Lower lobe of right lung (tissue), 2 donors: ENCODE results near the gene DLGAP1. TPM values are rescaled to one million over a fixed set of nuclear protein-coding genes. Genes with fewer than 3 reads are reported as not detected.

Source experiments
- ATAC-seq, 2 donors: fragments of 200-7000 bp; cut with Tn5 transposase; one replicate each; pipeline ENCODE4 v1.9.1; 2020 to 2022; ENCODE audit warnings: mild to moderate bottlenecking in 2 of 2, moderate library complexity in 2 of 2
- DNase-seq: peaks from one replicate; pipeline ENCODE4 v3.0.0-alpha.2; 2020
- H3K27ac ChIP-seq: fragments of 200-600 bp; one replicate; pipeline ENCODE4 v1.8.0; 2022
- H3K27me3 ChIP-seq: fragments of 200-600 bp; one replicate; pipeline ENCODE4 v1.8.0; 2022; ENCODE audit warnings: low read depth
- H3K36me3 ChIP-seq: fragments of 200-600 bp; one replicate; pipeline ENCODE4 v1.8.0; 2022; ENCODE audit warnings: mild to moderate bottlenecking
- H3K4me1 ChIP-seq: fragments of 200-600 bp; one replicate; pipeline ENCODE4 v1.8.0; 2022
- H3K4me3 ChIP-seq: fragments of 200-600 bp; one replicate; pipeline ENCODE4 v1.8.0; 2022; ENCODE audit warnings: mild to moderate bottlenecking
- H3K9me3 ChIP-seq: fragments of 200-600 bp; one replicate; pipeline ENCODE4 v1.8.0; 2022
- intact Hi-C: fragments of 100-400 bp; cut with DNase I; formaldehyde crosslinking; loops from one replicate; pipeline ENCODE4 v1.11.0; 2022
- total RNA-seq: library from RNA; stranded (reverse); fragmentation: NEBNext Ultra II Directional; extraction: Animal tissue kit (Norgen Biotek cat#: 25700); gene quantifications from one replicate; pipeline ENCODE4 v1.2.1, GENCODE V29; 2021
- TF ChIP-seq, protein P1 (sequence below): fragments of 200-600 bp; IDR thresholded peaks from one replicate; pipeline ENCODE4 v1.8.0; 2022; ENCODE audit warnings: antibody characterized with exemption, mild to moderate bottlenecking
- donor health status: DM: no; HTN: yes; CAD: no; lungs with severe emphysema.

The DLGAP1 gene
- total RNA-seq, 1 donor from 2014 or later, result 3.8 TPM

- no peak overlapping the region for H3K4me3 ChIP-seq
- no peak for DNase-seq
- ATAC-seq, result no peak
- no peaks in the 10 kb centered on the region for H3K4me1 ChIP-seq
- H3K27ac ChIP-seq, result no peak overlapping the region
- intact Hi-C loops, result no loop called here
- no peaks in the 10 kb centered on the region for H3K36me3 ChIP-seq
- no peaks in the 10 kb centered on the region for H3K27me3 ChIP-seq
- TF ChIP-seq, protein P1, sequence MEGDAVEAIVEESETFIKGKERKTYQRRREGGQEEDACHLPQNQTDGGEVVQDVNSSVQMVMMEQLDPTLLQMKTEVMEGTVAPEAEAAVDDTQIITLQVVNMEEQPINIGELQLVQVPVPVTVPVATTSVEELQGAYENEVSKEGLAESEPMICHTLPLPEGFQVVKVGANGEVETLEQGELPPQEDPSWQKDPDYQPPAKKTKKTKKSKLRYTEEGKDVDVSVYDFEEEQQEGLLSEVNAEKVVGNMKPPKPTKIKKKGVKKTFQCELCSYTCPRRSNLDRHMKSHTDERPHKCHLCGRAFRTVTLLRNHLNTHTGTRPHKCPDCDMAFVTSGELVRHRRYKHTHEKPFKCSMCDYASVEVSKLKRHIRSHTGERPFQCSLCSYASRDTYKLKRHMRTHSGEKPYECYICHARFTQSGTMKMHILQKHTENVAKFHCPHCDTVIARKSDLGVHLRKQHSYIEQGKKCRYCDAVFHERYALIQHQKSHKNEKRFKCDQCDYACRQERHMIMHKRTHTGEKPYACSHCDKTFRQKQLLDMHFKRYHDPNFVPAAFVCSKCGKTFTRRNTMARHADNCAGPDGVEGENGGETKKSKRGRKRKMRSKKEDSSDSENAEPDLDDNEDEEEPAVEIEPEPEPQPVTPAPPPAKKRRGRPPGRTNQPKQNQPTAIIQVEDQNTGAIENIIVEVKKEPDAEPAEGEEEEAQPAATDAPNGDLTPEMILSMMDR, result no peak
- H3K9me3 ChIP-seq, result no peaks in the 10 kb centered on the region
Measured at GRCh38 chr18:3947383-3947782, 507.7 kb downstream of the DLGAP1 start.

GRCh38 chr18:3935305-3935704, 519.8 kb downstream of the DLGAP1 start:
- intact Hi-C loops, result no loop called here
- no peaks in the 10 kb centered on the region for H3K4me1 ChIP-seq
- H3K36me3 ChIP-seq, result no peaks in the 10 kb centered on the region
- ATAC-seq, result no peak
- H3K27ac ChIP-seq, result no peak overlapping the region
- no peaks in the 10 kb centered on the region for H3K27me3 ChIP-seq
- no peak for DNase-seq
- H3K4me3 ChIP-seq, result no peak overlapping the region
- TF ChIP-seq, protein P1, result no peak
- no peaks in the 10 kb centered on the region for H3K9me3 ChIP-seq

DNA sequence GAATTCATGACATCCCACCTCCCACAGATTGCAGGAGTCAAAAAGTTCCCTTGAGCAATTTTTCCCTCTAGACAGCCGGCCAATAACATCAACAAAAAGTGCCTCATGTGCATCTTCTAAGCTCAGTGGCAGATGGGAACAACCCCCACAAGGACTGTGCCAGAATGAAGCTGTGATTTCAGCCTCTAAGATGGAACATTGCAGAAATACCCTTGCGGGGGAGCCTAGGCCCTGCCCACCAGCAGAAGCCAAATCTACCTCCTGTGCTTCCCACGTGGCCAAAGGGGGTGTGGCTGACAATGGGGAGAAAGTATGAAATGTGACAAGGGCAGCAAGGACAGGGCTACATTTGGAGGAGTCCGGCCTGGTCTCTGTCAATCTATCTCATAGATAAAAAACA, 522.8 kb downstream of the DLGAP1 start:
- TF ChIP-seq, protein P1, result no peak
- H3K4me3 ChIP-seq, result no peak overlapping the region
- no peak overlapping the region for H3K27ac ChIP-seq
- no peaks in the 10 kb centered on the region for H3K9me3 ChIP-seq
- no peaks in the 10 kb centered on the region for H3K4me1 ChIP-seq
- DNase-seq (no peak), ATAC-seq (no peak)
- no peaks in the 10 kb centered on the region for H3K36me3 ChIP-seq
- H3K27me3 ChIP-seq, result no peaks in the 10 kb centered on the region
- intact Hi-C loops, result no loop called here

DNA sequence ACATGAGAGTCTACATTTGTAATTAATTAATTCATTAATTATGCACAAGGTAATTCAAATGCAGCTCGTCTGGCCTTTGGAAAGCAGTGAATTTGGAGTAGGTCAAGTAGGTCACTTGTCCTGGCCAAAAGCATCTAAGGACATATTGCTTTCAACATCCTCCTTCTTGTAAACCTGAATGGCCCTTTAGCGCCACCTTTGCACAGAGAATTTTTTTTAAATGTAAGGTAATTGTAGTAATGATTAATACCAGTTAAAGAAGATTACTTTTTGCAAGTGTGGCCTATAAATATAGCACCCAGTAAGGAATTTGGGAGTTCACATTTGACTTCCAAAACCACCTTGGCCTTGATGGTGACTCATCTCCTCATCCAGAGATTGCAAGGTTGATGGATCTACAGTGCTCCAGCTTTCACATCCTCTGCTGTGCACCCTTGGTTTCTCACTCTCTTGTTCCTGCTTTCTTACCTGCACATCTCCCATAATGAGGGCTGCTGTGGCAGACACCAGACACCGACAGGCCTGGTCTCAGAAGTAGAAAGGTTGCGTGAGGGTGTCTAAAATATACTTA, 523.5 kb downstream of the DLGAP1 start:
- Histone ChIP-seq H3K27ac (no peak overlapping the region), H3K27me3 (no peaks in the 10 kb centered on the region), H3K9me3 (no peaks in the 10 kb centered on the region), H3K4me1 (no peaks in the 10 kb centered on the region), H3K4me3 (no peak overlapping the region), H3K36me3 (no peaks in the 10 kb centered on the region)
- intact Hi-C loops, result no loop called here
- no peak for DNase-seq
- TF ChIP-seq, protein P1, result no peak
- no peak for ATAC-seq

- Histone ChIP-seq H3K27me3 (no peaks in the 10 kb centered on the region), H3K4me1 (no peaks in the 10 kb centered on the region), H3K36me3 (no peaks in the 10 kb centered on the region), H3K27ac (no peak overlapping the region), H3K9me3 (no peaks in the 10 kb centered on the region), H3K4me3 (no peak overlapping the region)
- TF ChIP-seq, protein P1, result no peak
- no peak for ATAC-seq
- DNase-seq, result no peak
- intact Hi-C loops, result no loop called here
Measured at GRCh38 chr18:3931013-3931315, 524.1 kb downstream of the DLGAP1 start.
